ENCODE measurements around the gene RAB3A.

The RAB3A gene

GRCh38 chr19:18156841-18157464 is 46.9 kb downstream of the RAB3A start:
- no peaks in the 10 kb centered on the region for H3K9me3 ChIP-seq (ENCODE audit: control insufficient read depth, insufficient read depth, low read length)
- H3K27ac ChIP-seq (ENCODE audit: low read depth, low read length) = peak overlapping the region; percentile 36
- peaks cover 22% of the 10 kb centered on the region for H3K36me3 ChIP-seq (ENCODE audit: control insufficient read depth, insufficient read depth, low read length)
- no peak overlapping the region for H3K4me3 ChIP-seq (ENCODE audit: low read depth, low read length)
- no peak overlapping the region for H3K9ac ChIP-seq (ENCODE audit: low read depth, low read length)
- peaks cover 13% of the 10 kb centered on the region for H3K4me1 ChIP-seq (ENCODE audit: control insufficient read depth, insufficient read depth, low read length)
- no peaks in the 10 kb centered on the region for H3K27me3 ChIP-seq (ENCODE audit: control insufficient read depth, insufficient read depth, low read length)

DNA sequence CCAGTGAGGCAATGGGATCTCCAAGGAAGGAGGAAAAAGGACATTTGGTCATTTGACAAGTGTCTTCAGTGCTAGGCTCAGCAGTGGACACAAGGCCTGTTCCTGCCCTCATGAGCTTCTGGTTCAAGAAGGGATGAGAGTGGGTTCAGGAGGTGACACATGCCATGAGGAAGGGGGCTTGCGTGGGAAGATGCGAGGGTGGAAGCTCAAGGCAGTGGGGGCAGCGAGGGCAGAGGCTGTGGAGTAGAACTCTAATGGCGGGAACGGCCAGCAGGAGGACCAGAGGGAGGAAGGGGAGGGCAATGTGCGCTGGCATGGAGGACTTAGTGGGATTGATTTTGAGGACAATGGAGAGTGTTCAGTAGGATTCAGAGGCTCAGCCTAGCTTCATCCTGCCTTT is 47.6 kb downstream of the RAB3A start:
- no peak overlapping the region for H3K9ac ChIP-seq (ENCODE audit: low read depth, low read length)
- H3K27me3 ChIP-seq (ENCODE audit: control insufficient read depth, insufficient read depth, low read length) = no peaks in the 10 kb centered on the region
- H3K9me3 ChIP-seq (ENCODE audit: control insufficient read depth, insufficient read depth, low read length) = no peaks in the 10 kb centered on the region
- H3K4me3 ChIP-seq (ENCODE audit: low read depth, low read length) = no peak overlapping the region
- H3K4me1 ChIP-seq (ENCODE audit: control insufficient read depth, insufficient read depth, low read length) = peaks cover 10% of the 10 kb centered on the region; the same call in 1 of the 2 replicates
- peaks cover 18% of the 10 kb centered on the region for H3K36me3 ChIP-seq (ENCODE audit: control insufficient read depth, insufficient read depth, low read length)
- no peak overlapping the region for H3K27ac ChIP-seq (ENCODE audit: low read depth, low read length)

GRCh38 chr19:18155095-18156087 is 48.5 kb downstream of the RAB3A start:
- peaks cover 15% of the 10 kb centered on the region for H3K36me3 ChIP-seq (ENCODE audit: control insufficient read depth, insufficient read depth, low read length)
- H3K4me3 ChIP-seq (ENCODE audit: low read depth, low read length) = no peak overlapping the region
- peaks cover 10% of the 10 kb centered on the region; the same call in 1 of the 2 replicates for H3K4me1 ChIP-seq (ENCODE audit: control insufficient read depth, insufficient read depth, low read length)
- H3K9ac ChIP-seq (ENCODE audit: low read depth, low read length) = no peak overlapping the region
- no peaks in the 10 kb centered on the region for H3K27me3 ChIP-seq (ENCODE audit: control insufficient read depth, insufficient read depth, low read length)
- no peaks in the 10 kb centered on the region for H3K9me3 ChIP-seq (ENCODE audit: control insufficient read depth, insufficient read depth, low read length)
- no peak overlapping the region for H3K27ac ChIP-seq (ENCODE audit: low read depth, low read length)

GRCh38 chr19:18153556-18154134 is 50.2 kb downstream of the RAB3A start:
- Histone ChIP-seq H3K9me3 (ENCODE audit: control insufficient read depth, insufficient read depth, low read length) (no peaks in the 10 kb centered on the region), H3K9ac (ENCODE audit: low read depth, low read length) (peak overlapping the region; percentile 82), H3K27me3 (ENCODE audit: control insufficient read depth, insufficient read depth, low read length) (no peaks in the 10 kb centered on the region), H3K4me3 (ENCODE audit: low read depth, low read length) (peak overlapping the region; percentile 85), H3K27ac (ENCODE audit: low read depth, low read length) (peak overlapping the region; percentile 44), H3K36me3 (ENCODE audit: control insufficient read depth, insufficient read depth, low read length) (peaks cover 13% of the 10 kb centered on the region), H3K4me1 (ENCODE audit: control insufficient read depth, insufficient read depth, low read length) (peaks cover 10% of the 10 kb centered on the region; the same call in 1 of the 2 replicates)

DNA sequence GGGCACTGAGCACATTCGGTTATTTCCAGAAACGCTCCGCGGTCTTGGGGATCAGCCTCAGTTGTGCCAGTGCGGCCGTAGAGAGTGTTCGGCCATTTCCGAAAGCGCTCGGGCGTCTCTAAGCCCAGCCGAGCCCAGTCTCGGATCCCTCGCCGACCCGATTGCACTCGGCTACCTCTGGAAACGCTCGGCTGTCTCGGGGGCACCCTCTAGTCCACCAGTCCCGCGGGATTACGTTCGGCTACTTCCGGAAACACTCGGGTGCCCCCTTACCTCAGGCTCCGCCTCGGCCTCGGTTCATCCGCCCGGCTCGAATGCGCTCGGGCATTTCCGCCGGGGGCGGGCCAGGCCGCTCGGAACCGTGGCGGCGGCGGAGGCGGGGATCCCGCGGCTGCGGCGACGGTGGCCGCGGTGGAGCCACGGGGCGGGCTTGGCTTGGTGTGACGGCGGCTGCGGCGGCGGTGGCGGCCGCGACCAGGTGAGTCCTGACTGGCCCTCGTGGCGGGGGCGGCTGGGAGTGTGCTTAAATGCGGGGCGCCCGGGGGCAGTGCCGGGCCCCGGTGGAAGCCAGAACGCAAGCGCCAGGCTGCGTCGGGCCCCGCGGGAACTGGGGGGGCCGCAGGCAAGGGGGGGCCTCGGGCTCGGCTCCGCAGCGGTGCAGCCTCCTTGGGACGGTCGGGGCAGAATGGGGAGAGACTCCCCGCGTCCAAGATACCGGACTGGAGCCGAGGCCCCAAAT is 50.9 kb downstream of the RAB3A start, which contains the start of gene PIK3R2:
Gene PIK3R2 (plus strand): TSS at position 347 of the 739 bp plus-strand sequence. CDS start 2,717 bp downstream, outside the sequence.
- no peaks in the 10 kb centered on the region for H3K27me3 ChIP-seq (ENCODE audit: control insufficient read depth, insufficient read depth, low read length)
- H3K36me3 ChIP-seq (ENCODE audit: control insufficient read depth, insufficient read depth, low read length) = peaks cover 13% of the 10 kb centered on the region
- H3K4me3 ChIP-seq (ENCODE audit: low read depth, low read length) = peak within 1 kb of the TSS; percentile 85
- H3K9me3 ChIP-seq (ENCODE audit: control insufficient read depth, insufficient read depth, low read length) = no peaks in the 10 kb centered on the region
- peak within 1 kb of the TSS; percentile 99 for H3K27ac ChIP-seq (ENCODE audit: low read depth, low read length)
- H3K9ac ChIP-seq (ENCODE audit: low read depth, low read length) = peak within 1 kb of the TSS; percentile 95
- H3K4me1 ChIP-seq (ENCODE audit: control insufficient read depth, insufficient read depth, low read length) = peaks cover 10% of the 10 kb centered on the region; the same call in 1 of the 2 replicates

GRCh38 chr19:18152442-18152816 is 51.4 kb downstream of the RAB3A start:
- no peaks in the 10 kb centered on the region for H3K27me3 ChIP-seq (ENCODE audit: control insufficient read depth, insufficient read depth, low read length)
- H3K9me3 ChIP-seq (ENCODE audit: control insufficient read depth, insufficient read depth, low read length) = no peaks in the 10 kb centered on the region
- H3K9ac ChIP-seq (ENCODE audit: low read depth, low read length) = peak overlapping the region; percentile 95
- H3K36me3 ChIP-seq (ENCODE audit: control insufficient read depth, insufficient read depth, low read length) = peaks cover 16% of the 10 kb centered on the region
- peak overlapping the region; percentile 99 for H3K27ac ChIP-seq (ENCODE audit: low read depth, low read length)
- peak overlapping the region; percentile 85 for H3K4me3 ChIP-seq (ENCODE audit: low read depth, low read length)
- peaks cover 8% of the 10 kb centered on the region; the same call in 1 of the 2 replicates for H3K4me1 ChIP-seq (ENCODE audit: control insufficient read depth, insufficient read depth, low read length)

GRCh38 chr19:18150776-18151624 is 52.8 kb downstream of the RAB3A start:
- Histone ChIP-seq H3K27me3 (ENCODE audit: control insufficient read depth, insufficient read depth, low read length) (no peaks in the 10 kb centered on the region), H3K9me3 (ENCODE audit: control insufficient read depth, insufficient read depth, low read length) (no peaks in the 10 kb centered on the region), H3K27ac (ENCODE audit: low read depth, low read length) (no peak overlapping the region), H3K4me3 (ENCODE audit: low read depth, low read length) (no peak overlapping the region), H3K4me1 (ENCODE audit: control insufficient read depth, insufficient read depth, low read length) (peaks cover 4% of the 10 kb centered on the region; the same call in 1 of the 2 replicates), H3K36me3 (ENCODE audit: control insufficient read depth, insufficient read depth, low read length) (peaks cover 17% of the 10 kb centered on the region), H3K9ac (ENCODE audit: low read depth, low read length) (no peak overlapping the region)

DNA sequence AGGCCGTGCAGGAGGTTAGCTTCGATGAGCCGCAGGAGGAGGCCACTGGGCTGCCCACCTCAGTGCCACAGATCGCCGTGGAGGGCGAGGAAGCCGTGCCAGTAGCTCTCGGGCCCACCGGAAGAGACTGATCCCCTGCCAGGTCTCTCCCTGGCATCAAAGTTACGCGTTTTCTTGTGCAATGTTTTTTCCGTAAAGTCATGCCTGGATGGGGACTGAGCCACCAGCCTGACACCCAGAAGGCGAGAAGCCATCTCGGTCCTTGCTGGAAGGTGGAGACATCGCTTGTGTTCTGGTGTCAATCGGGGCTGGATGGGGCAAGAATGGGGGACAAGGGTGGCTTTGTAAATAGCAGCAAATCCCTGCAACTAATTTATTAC is 54.3 kb downstream of the RAB3A start:
- Histone ChIP-seq H3K27ac (ENCODE audit: low read depth, low read length) (no peak overlapping the region), H3K4me3 (ENCODE audit: low read depth, low read length) (no peak overlapping the region), H3K36me3 (ENCODE audit: control insufficient read depth, insufficient read depth, low read length) (peaks cover 23% of the 10 kb centered on the region), H3K27me3 (ENCODE audit: control insufficient read depth, insufficient read depth, low read length) (no peaks in the 10 kb centered on the region), H3K9me3 (ENCODE audit: control insufficient read depth, insufficient read depth, low read length) (no peaks in the 10 kb centered on the region), H3K9ac (ENCODE audit: low read depth, low read length) (no peak overlapping the region), H3K4me1 (ENCODE audit: control insufficient read depth, insufficient read depth, low read length) (peaks cover 4% of the 10 kb centered on the region; the same call in 1 of the 2 replicates)

DNA sequence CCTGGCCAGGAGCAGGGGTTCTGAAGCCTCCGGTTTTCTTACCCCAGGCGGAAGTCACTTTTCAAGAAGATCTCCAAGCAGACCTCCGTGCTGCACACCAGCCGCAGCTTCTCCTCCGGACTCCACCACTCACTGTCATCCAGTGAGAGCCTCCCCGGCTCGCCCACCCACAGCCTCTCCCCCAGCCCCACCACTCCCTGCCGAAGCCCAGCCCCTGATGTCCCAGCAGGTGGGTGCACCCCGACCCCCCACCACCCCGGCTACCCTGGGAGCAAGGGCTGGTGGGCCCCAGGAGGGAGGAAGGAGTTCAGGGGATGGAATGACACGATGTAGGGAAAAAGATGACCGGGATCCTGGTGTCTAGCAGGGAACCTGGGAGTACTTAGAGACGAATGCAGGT is 56.4 kb downstream of the RAB3A start:
- no peaks in the 10 kb centered on the region for H3K27me3 ChIP-seq (ENCODE audit: control insufficient read depth, insufficient read depth, low read length)
- no peaks in the 10 kb centered on the region for H3K4me1 ChIP-seq (ENCODE audit: control insufficient read depth, insufficient read depth, low read length)
- peaks cover 37% of the 10 kb centered on the region for H3K36me3 ChIP-seq (ENCODE audit: control insufficient read depth, insufficient read depth, low read length)
- no peaks in the 10 kb centered on the region for H3K9me3 ChIP-seq (ENCODE audit: control insufficient read depth, insufficient read depth, low read length)
- H3K9ac ChIP-seq (ENCODE audit: low read depth, low read length) = no peak overlapping the region
- H3K27ac ChIP-seq (ENCODE audit: low read depth, low read length) = no peak overlapping the region
- H3K4me3 ChIP-seq (ENCODE audit: low read depth, low read length) = no peak overlapping the region

Measured in HUES48 (cell line).